ENCODE measurements around the gene NCDN. TPM values are rescaled to one million over a fixed set of nuclear protein-coding genes. Genes with fewer than 3 reads are reported as not detected.
"Not testable (repeated sequence)": the region's sequence is repeated elsewhere in the genome, so short reads cannot be mapped to it uniquely, and the experiment has no call there.

The NCDN gene
- polyA plus RNA-seq, 1 donor (not counting 4 experiments of a cell fraction or from before 2014, with no cell fraction given): 10.5 TPM

- H3K79me2 ChIP-seq (ENCODE audit: control insufficient read depth, insufficient read depth, low read length): no peaks in the 10 kb centered on the region
- H3K27me3 ChIP-seq (ENCODE audit: control insufficient read depth, extremely low read depth, insufficient read depth, low read length): peaks cover 14% of the 10 kb centered on the region
- H3K27ac ChIP-seq (ENCODE audit: control insufficient read depth, insufficient read depth, low read length): no peak overlapping the region
- H3K9me1 ChIP-seq (ENCODE audit: control insufficient read depth, extremely low read depth, insufficient read depth, low read length): no peaks in the 10 kb centered on the region
- TF ChIP-seq, protein P1, sequence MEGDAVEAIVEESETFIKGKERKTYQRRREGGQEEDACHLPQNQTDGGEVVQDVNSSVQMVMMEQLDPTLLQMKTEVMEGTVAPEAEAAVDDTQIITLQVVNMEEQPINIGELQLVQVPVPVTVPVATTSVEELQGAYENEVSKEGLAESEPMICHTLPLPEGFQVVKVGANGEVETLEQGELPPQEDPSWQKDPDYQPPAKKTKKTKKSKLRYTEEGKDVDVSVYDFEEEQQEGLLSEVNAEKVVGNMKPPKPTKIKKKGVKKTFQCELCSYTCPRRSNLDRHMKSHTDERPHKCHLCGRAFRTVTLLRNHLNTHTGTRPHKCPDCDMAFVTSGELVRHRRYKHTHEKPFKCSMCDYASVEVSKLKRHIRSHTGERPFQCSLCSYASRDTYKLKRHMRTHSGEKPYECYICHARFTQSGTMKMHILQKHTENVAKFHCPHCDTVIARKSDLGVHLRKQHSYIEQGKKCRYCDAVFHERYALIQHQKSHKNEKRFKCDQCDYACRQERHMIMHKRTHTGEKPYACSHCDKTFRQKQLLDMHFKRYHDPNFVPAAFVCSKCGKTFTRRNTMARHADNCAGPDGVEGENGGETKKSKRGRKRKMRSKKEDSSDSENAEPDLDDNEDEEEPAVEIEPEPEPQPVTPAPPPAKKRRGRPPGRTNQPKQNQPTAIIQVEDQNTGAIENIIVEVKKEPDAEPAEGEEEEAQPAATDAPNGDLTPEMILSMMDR (optimal IDR thresholded peaks at IDR 0.05 in 1 of 3, IDR thresholded peaks at IDR 0.05 in 1 of 3, conservative IDR thresholded peaks at IDR 0.05 in 1 of 3; ENCODE audit: extremely low read depth in 1 of 3, insufficient read depth in 2 of 3, low read length in 3 of 3): no peak
- TF ChIP-seq EZH2 (IDR thresholded peaks at IDR 0.05; ENCODE audit: low read length): no peak
- FAIRE-seq: no peak
- H3K4me3 ChIP-seq (ENCODE audit: control insufficient read depth in 2 of 3, extremely low read depth in 1 of 3, insufficient read depth in 2 of 3, low read depth in 1 of 3, low read length in 3 of 3): no peak overlapping the region
- H3K4me2 ChIP-seq (ENCODE audit: control insufficient read depth, extremely low read depth, insufficient read depth, low read depth, low read length): peak overlapping the region; percentile 22
- H3K9ac ChIP-seq (ENCODE audit: control insufficient read depth, extremely low read depth, insufficient read depth, low read length): no peak overlapping the region
- H2AFZ ChIP-seq (ENCODE audit: control insufficient read depth, low read length): peak overlapping the region; percentile 30
- no peaks in the 10 kb centered on the region for H3K36me3 ChIP-seq (ENCODE audit: control insufficient read depth in 2 of 2, extremely low read depth in 1 of 2, insufficient read depth in 2 of 2, low read length in 2 of 2)
- dilution Hi-C loops (cut with MboI; ENCODE audit: extremely low pct_ligation_motif_present, low sequenced_read_pairs): no loop called here
- no peaks in the 10 kb centered on the region for H3K9me3 ChIP-seq (ENCODE audit: control insufficient read depth, low read depth, low read length)
- peaks cover 24% of the 10 kb centered on the region for H3K4me1 ChIP-seq (ENCODE audit: control insufficient read depth, extremely low read depth, insufficient read depth, low read length)
- DNase-seq (ENCODE audit: low read depth, low spot score): no peak
- no peaks in the 10 kb centered on the region for H4K20me1 ChIP-seq (ENCODE audit: control insufficient read depth, extremely low read depth, insufficient read depth, low read length)
These were observed 19.7 kb downstream of the NCDN start for GRCh38 chr1:35577071-35577998.

DNA sequence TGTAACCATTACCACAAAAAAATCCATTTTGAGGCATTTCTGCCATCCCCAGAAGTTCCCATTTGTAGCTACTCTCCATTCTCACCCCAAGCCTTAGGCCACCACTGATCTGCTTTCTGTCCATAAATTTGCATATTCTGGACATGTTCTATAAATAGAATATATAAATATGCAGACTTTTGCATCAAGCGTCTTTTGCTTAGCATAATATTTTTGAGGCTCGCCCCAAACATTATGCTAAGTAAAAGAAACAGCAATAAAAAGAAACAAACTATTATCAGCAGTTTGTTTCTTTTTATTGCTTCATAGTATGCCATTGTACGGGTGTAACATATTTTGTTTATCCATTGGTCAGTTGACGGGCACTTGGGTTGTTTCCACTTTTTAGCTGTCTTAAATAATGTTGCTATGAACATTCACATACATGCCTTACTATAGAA is 23.4 kb downstream of the NCDN start:
- H3K9me3 ChIP-seq (ENCODE audit: control insufficient read depth, low read depth, low read length): no peaks in the 10 kb centered on the region

GRCh38 chr1:35581621-35582020 is 24.0 kb downstream of the NCDN start:
- dilution Hi-C loops (cut with MboI; ENCODE audit: extremely low pct_ligation_motif_present, low sequenced_read_pairs); H3K79me2 ChIP-seq (ENCODE audit: control insufficient read depth, insufficient read depth, low read length); H3K9me1 ChIP-seq (ENCODE audit: control insufficient read depth, extremely low read depth, insufficient read depth, low read length): not testable (repeated sequence)

More for the DNA sequence above, 23.4 kb downstream of the NCDN start:
- Histone ChIP-seq H3K9me1 (ENCODE audit: control insufficient read depth, extremely low read depth, insufficient read depth, low read length) (no peaks in the 10 kb centered on the region), H3K4me3 (ENCODE audit: control insufficient read depth in 2 of 3, extremely low read depth in 1 of 3, insufficient read depth in 2 of 3, low read depth in 1 of 3, low read length in 3 of 3) (no peak overlapping the region), H3K36me3 (ENCODE audit: control insufficient read depth in 2 of 2, extremely low read depth in 1 of 2, insufficient read depth in 2 of 2, low read length in 2 of 2) (no peaks in the 10 kb centered on the region), H4K20me1 (ENCODE audit: control insufficient read depth, extremely low read depth, insufficient read depth, low read length) (no peaks in the 10 kb centered on the region), H2AFZ (ENCODE audit: control insufficient read depth, low read length) (no peak overlapping the region), H3K27ac (ENCODE audit: control insufficient read depth, insufficient read depth, low read length) (no peak overlapping the region), H3K79me2 (ENCODE audit: control insufficient read depth, insufficient read depth, low read length) (no peaks in the 10 kb centered on the region), H3K4me1 (ENCODE audit: control insufficient read depth, extremely low read depth, insufficient read depth, low read length) (peaks cover 3% of the 10 kb centered on the region), H3K27me3 (ENCODE audit: control insufficient read depth, extremely low read depth, insufficient read depth, low read length) (no peaks in the 10 kb centered on the region), H3K9ac (ENCODE audit: control insufficient read depth, extremely low read depth, insufficient read depth, low read length) (no peak overlapping the region), H3K4me2 (ENCODE audit: control insufficient read depth, extremely low read depth, insufficient read depth, low read depth, low read length) (no peak overlapping the region)
- TF ChIP-seq, protein P1 (optimal IDR thresholded peaks at IDR 0.05 in 1 of 3, IDR thresholded peaks at IDR 0.05 in 1 of 3, conservative IDR thresholded peaks at IDR 0.05 in 1 of 3; ENCODE audit: extremely low read depth in 1 of 3, insufficient read depth in 2 of 3, low read length in 3 of 3): no peak
- no peak for TF ChIP-seq EZH2 (IDR thresholded peaks at IDR 0.05; ENCODE audit: low read length)
- dilution Hi-C loops (cut with MboI; ENCODE audit: extremely low pct_ligation_motif_present, low sequenced_read_pairs): no loop called here
- FAIRE-seq (no peak), DNase-seq (ENCODE audit: low read depth, low spot score) (no peak)

More at GRCh38 chr1:35581621-35582020, 24.0 kb downstream of the NCDN start:
- H2AFZ ChIP-seq (ENCODE audit: control insufficient read depth, low read length); H3K4me3 ChIP-seq (ENCODE audit: control insufficient read depth in 2 of 3, extremely low read depth in 1 of 3, insufficient read depth in 2 of 3, low read depth in 1 of 3, low read length in 3 of 3); FAIRE-seq; H3K4me2 ChIP-seq (ENCODE audit: control insufficient read depth, extremely low read depth, insufficient read depth, low read depth, low read length); H3K27me3 ChIP-seq (ENCODE audit: control insufficient read depth, extremely low read depth, insufficient read depth, low read length); H3K36me3 ChIP-seq (ENCODE audit: control insufficient read depth in 2 of 2, extremely low read depth in 1 of 2, insufficient read depth in 2 of 2, low read length in 2 of 2); H3K27ac ChIP-seq (ENCODE audit: control insufficient read depth, insufficient read depth, low read length); H4K20me1 ChIP-seq (ENCODE audit: control insufficient read depth, extremely low read depth, insufficient read depth, low read length); H3K9me3 ChIP-seq (ENCODE audit: control insufficient read depth, low read depth, low read length); H3K4me1 ChIP-seq (ENCODE audit: control insufficient read depth, extremely low read depth, insufficient read depth, low read length); H3K9ac ChIP-seq (ENCODE audit: control insufficient read depth, extremely low read depth, insufficient read depth, low read length); DNase-seq (ENCODE audit: low read depth, low spot score): not testable (repeated sequence)

Measured in keratinocyte (primary cell).